HG03139 (cell line): Measurements from ENCODE around the gene TAF1C.

Experiments used
- ATAC-seq: cut with Tn5 transposase; IDR thresholded peaks from one replicate; pipeline ENCODE4 v1.9.1; 2021; ENCODE audit not compliant: unreplicated experiment

TAF1C gene

DNA sequence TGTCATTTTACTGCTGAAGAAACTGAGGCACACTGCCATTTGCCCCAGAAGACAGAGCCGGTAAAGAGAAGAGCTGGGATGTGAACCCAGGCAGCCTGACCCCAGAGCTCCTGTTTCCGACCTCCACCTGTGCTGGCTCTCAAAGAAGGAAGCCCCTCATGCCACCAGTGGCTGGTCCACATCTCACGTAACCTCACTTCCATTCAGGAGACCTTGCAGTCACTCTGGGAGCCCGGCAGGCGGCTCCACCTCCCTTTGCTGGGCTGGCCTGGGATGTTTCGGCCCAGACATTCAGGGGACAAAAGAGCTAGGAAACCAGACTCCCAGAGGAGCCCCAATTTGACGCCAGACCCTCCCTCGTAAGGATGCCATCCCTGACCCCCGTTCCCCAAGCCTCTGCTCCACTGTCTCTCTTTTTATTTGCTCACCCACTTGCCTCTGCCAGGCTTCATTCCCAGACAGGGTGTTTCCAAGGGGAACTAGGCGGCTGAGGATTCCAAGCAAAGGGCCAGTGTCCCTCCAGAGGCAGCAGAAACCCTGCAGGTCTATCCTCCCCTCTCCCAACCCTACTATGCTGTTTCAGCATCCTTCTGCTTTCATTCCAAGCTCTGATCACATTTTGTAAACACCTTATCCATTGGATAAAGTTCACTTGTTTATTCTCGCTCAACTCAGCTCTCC lies 2.8 kb downstream of the TAF1C start:
- no peak for ATAC-seq

DNA sequence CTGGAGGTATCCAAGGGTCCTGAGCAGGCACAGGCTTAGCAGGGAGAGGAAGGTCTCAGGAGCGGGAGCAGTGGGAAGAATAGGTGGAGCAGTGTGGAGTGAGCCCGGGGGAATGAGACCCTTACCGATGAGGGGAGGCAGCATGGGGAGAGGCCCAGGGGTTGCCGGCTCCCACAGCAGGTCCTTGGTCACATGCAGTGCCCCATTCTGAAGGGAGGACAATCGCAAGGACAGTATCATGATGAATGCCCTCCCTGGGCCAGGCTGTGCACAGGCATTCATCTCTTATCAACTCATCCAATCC lies 3.3 kb downstream of the TAF1C start:
- ATAC-seq, result no peak

DNA sequence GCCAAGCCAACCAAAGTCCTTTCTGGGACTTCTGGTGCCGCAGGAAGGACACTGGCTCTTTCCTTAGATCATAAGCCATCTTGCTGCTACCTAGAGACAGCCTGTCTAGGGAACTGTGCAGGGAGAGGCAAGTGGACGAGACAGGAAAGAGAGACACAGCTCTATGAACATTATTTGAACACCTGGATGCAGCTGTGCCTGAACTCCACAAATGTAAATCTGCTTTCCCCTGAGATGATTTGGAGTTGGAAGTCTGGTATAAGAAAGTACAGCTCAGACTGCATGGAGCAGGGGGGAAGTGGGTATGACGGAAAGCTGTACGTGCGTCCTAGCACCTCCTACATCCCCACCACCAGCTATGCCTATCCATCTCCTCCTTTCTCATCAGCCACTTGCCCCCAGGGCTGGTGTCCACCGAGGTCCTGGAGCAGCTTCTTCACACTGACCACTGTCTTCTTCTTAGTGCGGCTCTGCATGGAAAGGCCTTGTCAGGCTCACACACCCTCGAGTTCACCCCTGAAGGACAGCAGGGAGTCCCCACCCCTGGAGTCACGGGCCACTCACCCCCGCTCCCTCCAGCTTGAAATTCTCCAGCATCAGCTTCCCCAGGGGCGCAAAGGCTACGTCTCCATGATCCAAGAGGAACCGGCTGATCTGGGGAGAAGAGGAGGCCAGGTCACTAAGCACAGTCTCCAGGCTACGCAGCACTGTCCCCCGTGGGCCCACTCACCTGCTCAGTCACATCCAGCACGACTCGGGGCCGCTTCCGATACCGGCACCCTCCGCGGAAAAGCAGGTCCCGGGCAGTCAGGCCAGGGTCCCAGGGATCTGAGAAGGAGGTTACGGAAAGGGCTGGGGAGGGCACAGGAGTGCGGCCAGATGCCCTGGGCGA lies 3.9 kb downstream of the TAF1C start:
- no peak for ATAC-seq

DNA sequence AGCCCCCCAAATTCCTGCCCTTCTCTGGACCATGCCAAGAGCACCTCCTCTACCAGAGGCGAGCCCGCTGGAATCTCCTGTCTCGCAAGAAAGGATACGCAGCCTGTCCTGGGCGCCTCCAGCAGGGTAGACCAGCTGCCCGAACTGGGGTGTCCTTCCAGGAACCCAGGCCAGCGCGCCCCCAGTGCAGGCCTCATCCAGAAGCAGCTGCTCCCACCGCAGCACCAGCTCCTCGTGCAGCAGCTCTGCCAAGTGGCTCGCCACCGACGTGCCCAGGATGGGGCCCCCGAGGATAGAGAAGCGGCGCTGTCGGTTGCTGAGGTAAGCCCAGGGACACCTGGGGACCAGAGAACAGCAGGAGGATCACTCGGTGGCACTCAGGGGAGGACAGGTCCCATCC lies 4.8 kb downstream of the TAF1C start:
- no peak for ATAC-seq

DNA sequence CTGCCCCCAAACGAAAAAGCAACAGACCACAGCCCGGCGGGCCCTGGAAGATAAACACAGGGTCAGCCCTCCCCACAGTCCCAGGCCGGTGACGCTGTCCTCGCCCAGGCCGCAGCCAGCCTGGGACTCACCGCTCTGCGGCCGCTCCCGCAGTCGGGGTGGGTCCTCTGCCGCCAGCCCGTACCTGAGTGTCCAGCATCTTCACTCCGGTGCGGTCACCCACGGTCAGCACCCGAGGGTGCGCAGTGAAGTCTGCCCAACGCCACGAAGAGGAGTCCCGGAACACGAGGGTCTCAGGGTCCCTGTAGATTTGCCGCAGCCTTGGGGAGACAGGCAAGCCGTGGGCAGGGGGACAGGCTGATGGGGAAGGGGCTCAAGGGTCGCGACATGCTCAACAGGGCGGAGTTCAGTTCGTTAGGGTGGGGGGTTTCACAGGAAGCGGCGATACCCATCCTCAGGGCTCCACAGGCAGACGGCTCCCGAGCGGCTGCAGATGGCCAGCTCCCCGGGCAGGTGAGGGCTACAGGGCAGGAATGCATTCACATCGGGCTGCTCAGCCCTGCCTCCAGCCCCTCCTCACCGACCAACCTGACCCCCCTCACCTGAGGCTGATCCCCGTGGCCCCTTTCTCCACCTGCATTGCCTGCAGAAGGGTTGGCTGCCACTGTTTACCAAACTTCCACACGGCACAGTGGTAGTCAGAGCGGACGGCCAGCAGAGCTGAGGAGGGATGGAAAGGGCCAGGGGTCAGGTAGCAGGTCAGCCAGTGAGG lies 5.5 kb downstream of the TAF1C start:
- no peak for ATAC-seq

DNA sequence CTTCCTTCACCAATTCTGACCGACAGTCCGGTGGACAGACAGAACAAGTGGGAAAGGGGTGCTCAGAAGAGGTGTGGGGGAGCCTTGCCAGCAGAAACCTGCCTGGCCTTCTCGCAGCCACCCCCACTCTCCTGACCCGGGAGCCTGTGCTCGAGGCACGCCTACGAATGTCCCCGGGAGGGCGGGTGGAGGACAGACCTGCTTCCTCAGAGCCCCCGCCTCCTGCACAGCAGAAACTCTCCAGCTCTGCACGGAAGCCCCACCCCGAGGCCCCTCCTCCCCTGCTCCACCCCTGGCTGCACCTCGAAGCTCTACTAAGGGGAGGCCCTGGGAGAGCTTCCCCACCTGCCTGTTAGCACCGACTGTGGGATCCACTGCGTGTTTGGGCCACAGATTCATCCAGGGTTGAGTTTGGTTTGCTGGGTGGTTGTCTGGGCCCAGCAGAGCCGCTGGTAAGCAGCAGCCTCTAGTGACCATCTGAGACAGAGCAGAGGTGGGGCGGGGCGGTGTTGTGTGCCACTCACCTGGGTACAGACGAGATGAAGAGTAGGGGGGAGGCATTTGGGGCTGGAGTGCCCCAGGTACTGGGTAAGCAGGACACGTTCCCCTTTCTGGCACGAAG lies 6.2 kb downstream of the TAF1C start:
- no peak for ATAC-seq

DNA sequence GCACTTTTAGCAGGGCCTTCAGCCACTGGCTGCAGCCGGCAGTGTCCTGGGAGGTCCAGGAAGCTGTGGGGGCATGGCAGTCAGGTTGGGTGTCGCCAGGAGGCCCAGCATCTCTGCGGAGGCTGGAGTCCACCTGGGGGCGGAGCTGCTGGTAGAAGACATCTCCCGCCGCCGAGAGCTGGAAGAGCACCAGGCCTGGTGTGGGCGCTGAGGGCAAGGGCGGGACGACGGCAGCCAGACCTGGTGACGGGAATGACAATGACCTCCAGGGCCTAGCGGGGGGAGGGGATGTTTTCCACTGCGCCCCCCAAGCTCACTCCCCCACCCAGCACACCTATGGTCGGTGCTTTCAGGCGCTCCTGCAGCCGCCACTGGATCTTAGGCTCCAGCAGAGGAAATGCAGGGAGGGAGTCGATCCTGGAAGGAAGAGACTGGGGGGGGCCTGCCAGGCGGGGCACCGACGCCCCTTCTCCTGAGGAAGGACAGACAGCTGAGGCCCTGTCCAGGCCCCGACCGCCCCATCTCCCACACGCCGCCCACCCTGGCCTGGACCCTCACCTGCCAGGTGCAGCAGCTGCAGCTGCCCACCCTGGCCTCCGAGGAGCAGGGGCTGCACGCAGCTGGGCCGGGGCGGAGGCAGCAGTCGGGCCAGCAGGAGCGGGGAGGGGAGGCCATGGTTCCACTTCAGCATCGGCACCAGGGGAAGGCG lies 7.1 kb downstream of the TAF1C start:
- ATAC-seq, result no peak

DNA sequence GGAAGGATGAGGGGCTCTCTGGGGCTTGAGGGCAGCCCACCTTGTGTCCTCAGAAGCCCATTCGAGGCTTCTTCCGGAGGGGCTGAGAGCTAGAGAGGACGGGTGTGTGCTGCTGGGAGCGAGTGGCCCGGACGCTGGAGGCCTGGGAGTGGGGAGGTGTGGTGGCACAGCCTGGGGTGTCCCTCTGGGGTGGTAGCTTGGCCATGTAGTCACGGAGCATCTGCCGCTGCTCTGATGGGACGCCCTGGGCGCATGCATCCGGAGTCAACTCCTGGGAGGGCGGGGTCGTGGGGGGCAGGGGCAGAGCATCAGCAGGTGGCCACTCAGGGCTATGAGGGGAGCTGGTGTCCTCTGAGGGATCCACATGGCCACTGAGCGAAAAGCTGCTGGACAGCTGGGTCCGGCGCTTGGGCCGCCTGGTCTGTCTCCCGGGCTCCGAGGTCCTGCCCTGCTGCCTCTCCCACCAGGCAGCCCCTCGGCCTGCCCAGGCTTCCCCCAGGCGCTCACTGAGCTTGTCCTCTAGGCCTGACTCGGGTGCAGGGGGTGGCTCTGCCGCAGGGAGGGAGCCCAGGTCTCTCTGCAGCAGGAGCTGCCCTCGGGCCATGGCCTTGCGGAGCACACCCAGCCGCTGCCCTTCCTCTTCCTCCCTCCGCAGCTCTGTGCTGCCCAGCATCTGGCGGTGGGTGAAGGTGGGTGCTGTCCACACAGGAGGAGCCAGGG lies 7.8 kb downstream of the TAF1C start:
- ATAC-seq, result no peak

DNA sequence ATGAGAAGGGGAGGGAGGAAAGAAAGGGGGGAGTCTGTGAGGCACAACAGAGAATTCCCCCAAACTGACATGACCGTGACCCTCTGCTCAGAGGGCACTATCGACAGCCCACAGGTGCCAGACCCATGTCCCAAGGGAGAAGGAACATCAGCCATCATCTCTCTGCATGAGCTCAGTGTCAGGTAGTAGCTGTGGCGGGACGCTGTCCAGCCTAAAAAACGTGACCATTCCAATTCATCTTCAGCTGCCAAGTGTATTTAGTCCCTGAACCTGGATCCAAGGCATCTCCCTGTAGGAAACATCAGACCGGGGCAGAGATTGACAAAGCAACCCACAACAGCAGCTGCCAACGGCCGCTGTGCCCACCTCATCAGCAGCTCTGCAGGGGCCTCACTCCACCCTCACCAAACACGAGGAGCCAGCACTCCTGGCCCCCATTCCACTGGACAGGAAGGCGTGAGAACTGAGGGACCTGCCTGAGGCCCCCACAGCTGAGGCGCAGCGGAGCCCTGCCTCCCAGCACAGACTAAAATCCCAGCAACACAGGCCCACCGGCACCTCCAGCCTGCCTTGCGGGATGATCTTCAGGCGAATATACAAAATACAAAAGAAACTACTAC lies 8.6 kb downstream of the TAF1C start:
- ATAC-seq, result no peak

DNA sequence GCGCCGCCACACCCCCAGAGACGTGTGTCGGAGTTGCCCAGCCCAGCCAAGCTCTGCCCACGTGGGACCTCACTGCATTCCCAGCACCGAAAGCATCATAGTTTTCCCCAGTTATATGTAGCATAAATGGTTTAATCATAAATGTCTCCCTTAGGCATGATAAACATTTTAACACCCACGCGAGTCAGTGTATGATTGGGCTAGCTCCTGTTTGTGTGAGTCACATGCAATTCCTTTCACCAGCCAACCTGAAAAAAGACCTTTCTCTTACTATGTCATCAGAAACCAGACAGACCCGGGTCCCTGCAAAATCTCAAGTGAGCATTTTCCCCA lies 9.2 kb downstream of the TAF1C start:
- no peak for ATAC-seq

DNA sequence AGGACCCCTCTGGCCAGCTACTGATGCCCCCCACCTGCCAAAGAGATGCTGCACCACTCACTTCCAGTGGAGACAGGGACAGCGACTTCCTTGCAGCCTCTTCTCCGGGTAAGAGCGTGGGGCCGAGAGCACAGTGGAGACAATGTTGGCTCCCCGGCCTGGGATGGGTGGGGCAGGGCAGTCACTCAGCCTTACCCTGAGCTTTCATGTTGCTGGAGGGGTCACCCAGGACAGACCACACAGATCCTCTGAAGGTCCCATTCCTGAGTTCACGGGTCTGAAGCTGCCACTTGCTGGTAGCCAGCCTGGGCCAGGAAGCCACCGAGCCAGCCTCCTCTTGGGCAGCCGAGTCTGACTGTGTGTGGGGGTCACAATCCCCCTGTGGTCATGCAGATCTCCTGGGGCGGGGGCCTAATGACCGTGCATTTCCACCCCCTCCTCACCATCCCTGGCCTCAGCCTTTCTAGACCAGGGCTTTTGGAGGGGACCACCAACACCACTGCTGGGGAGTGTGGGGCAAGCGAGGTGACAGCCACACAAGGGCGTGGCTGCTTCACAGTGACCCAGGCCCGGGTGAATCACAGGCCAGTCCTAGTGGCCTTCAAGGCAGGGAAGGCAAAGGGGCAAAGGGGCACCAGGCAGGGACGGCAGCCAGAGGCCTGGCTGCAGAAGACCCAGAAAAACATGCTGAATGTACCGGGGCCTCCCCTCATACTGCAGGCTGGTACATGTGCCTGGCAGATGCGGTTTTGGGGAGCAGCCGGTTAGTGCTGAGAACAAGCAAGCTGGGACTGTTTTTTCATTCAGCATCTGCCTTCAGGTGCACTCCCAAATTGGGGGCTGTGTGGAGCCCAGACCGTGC lies 10.4 kb downstream of the TAF1C start:
- ATAC-seq, result no peak

DNA sequence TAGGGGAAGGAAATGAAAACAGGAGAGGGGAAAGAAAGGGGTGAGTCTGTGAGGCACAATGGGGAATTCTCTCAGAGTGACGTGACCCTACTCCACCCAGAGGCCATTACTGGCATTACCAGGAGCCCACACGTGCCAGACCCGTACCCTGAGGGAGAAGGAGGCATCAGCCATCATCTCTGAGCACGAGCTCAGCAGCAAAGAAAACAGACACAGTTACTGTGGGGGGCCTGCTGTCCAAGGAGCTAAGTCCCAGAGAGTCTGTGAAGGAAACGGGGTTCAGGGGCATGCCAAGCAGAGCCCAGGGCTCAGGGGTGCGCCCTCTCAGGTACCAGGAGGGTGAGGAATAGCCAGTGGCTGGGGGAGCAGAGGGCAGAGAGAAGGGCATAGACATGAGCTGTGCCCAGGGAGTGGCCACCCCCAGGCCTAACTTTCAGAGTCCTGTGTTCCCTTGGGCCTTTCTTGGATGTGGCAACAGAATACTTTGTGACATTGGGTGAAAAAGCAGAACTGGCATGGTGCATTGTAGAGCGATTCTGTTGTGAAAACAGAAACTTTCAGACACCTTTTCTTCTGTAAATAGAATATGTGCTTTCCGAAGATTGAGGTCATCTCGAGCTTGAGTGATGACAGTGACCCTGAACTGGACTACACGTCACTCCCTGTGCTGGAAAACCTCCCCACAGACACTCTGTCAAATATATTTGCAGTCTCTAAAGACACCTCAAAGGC lies 11.3 kb downstream of the TAF1C start:
- peak; percentile 66 for ATAC-seq

DNA sequence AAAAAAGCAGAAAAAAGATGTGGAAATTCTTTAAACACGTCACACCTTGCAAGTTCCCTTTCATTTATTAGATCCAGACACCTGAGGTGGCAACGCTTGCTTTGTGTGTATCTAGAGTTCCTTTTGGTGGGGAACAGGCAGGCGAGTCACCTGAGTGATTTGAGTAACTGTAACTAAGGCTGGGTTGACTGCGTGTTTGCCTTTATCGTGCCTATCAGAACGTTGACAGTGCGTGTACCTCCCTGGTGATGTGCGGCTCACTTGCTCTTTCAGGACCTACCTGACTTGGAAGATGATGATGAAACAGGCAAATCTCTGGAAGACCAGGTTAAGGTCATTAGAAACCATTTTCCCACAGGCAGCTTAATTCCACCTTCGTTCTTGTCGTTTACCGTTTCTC lies 12.5 kb downstream of the TAF1C start:
- ATAC-seq, result no peak

DNA sequence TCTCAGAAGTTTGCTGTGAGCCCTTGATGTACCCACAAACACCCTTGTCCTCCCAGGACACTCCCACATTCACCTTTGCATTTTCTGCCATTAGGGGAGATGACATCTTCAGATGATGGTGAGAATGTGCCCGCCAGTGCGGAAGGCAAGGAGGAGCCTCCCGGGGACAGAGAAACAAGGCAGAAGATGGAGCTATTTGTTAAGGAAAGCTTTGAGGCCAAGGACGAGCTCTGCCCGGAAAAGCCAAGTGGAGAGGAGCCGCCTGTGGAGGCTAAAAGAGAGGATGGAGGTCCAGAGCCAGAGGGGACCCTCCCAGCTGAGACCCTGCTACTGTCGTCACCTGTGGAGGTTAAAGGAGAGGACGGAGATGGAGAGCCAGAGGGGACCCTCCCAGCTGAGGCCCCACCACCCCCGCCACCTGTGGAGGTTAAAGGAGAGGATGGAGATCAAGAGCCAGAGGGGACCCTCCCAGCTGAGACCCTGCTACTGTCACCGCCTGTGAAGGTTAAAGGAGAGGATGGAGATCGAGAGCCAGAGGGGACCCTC lies 17.0 kb downstream of the TAF1C start:
- ATAC-seq, result no peak

DNA sequence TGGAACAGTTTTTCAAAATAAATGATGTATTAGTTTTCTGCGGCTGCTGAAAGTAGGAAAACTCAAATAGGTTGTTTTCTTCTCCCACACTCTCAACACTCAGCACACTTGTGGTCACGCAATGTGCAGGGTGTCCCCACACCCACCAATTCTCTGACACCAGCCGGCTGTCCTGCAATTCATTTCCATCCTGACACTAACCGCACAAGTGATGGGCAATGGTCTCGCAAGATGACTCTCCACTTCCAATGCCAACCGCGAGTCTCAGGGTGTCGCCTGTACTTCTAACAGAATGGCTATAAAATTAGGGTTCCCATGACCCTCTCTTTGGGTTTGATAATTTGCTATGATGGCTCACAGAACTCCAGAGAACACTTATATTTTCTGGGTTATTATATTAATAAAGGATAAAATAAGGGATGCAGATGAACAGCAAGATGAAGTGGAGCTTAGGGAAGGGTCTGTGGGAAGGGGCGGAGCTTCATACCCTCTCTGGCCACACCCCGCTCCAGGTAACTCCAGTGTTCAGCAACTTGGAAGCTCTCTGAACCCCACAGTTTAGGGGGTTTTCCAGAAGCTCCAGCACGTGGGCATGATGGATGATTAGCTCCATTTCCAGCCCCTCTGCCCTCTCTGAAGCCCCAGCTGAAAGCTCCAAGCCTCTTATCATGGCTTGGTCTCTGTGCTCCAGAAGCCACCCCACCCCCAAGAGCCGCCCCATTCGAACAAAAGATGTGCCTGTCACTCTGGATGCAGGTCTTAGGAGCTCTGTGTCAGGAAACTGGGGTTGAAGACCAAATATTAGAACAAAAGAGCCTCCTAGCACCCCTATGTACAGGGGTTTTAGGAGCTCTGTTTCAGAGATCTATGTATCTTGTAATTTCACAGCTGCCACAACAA lies 19.8 kb downstream of the TAF1C start:
- no peak for ATAC-seq

DNA sequence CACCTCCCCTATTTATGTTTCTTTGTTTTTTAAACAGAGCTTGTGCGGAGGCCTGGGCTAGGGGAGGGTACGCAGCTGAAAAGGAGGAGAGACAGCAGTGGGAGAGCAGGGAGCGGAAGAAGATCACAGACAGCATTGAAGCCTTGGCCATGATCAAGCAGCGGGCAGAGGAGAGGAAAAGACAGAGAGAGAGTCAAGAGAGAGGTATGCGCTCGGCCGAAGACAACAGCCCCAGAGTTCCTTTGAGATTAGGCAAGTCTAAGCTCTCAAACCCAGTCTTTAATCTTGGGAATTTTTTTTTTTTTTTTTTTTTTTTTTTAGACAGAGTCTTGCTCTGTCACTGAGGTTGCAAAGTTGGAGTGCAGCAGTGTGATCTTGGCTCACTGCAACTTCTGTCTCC lies 21.1 kb downstream of the TAF1C start:
- no peak for ATAC-seq

DNA sequence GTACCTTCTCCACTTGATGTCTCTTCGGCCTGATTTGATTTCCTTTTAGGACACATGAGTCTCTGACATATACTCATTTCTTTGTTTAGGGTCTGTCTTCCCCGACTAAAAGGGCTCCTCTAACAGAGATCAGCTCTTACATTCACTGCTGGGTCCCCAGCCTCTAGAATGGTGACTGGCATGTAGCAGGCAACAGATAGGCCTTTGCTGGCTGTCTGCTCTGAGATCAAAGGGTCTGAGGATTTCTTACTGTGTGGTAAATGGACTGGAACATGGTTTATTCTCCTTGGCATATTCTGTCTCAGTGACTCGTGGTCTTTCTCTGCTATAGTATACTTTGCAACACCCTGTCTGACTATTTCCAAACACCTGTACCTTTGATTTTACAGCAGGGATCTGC lies 25.1 kb downstream of the TAF1C start:
- ATAC-seq, result no peak
